CD4-positive, alpha-beta T cell treated with Interleukin-6 at 100 ng/mL for 8 hours (primary cell): Measurements from ENCODE around the gene DISC1.
"Not testable (repeated sequence)": the region's sequence is repeated elsewhere in the genome, so short reads cannot be mapped to it uniquely, and the experiment has no call there.

ENCODE experiments used
- DNase-seq: peaks from one replicate; pipeline ENCODE4 v3.0.0-alpha.2; 2020; ENCODE audit warnings: mixed read lengths, low spot score

DISC1 gene

DNA sequence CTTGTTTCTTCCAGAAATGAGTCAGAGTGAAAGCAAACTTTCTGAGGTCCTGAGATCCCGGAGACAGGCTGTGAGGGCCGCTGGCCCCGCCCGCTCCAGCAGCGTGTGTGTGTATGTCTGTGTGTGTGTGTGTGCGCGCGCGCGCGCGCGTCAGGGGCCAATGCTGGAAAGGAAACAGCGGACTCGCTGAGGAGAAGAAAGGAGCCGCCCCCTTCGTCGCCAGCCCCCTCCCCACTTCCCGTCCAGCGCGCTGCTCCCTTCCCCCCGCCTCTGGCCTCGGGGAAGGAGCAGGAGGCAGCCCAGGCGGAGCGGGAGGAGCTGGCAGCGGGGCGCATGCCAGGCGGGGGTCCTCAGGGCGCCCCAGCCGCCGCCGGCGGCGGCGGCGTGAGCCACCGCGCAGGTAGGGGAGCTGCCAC, at the start of gene DISC1:
Gene DISC1, plus strand, starts transcription at position 256 of the 416 bp plus-strand sequence. Its CDS starts 78 bp downstream, at position 334.
- DNase-seq, result peak; percentile 82

- DNase-seq, result no peak
Observed at GRCh38 chr1:231576804-231577718, 49.5 kb upstream of the DISC1 start.

GRCh38 chr1:231580874-231581273, 45.7 kb upstream of the DISC1 start:
- DNase-seq, result no peak

DNA sequence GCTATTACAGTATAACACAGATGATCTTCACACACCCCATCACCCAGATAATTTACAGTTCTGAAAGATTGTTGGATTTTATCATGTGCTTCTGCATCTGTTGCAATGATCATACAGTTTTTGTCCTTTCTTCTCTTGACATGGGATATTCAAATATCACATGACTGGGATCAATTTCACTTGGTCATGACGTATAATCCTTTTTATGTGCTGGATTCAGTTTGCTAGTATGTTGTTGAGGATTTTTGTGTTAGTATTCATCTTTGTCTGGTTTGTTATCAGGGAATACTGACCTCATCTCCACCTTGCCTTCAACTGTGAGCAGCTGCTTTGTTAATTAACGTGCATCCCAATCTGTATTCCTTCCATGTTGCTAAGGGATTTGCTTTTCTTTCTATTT, 44.7 kb upstream of the DISC1 start:
- no peak for DNase-seq

DNA sequence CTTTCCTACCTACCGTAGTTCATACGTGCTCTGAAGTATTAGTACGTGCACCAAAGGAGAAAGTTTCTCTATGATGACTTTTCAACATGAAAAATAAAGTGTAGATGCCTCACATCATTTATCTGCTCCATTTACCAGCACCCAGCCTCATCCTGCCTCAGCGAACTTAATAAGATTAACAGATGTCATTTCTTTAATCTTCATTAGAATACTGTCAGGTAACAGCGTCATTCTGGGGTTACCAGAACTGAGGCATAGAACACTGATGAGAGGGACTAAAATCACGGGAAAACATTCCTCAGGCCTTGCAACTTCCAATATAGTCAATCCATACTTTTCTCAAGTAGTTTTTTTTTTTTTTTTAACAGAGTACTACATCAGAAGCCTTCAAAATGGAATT, 43.2 kb upstream of the DISC1 start:
- no peak for DNase-seq

DNA sequence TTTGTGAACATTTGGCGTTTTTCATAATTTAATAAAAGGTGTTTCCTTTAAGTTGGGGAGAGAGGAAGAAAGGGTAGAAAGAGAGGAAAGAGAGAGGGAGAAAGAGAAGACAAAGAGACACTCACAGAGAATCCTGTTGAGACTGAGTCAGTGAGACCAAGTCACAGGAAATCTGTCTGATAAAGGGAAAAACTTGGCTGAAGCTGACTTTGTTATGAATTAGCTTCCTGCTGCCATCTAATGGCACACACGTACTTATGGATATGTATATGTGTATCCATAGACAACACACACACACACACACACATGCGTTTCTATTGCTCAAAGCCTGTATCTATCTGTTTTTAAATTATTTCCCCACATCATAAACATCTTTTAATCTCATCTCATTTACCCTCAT, 42.5 kb upstream of the DISC1 start:
- no peak for DNase-seq

DNA sequence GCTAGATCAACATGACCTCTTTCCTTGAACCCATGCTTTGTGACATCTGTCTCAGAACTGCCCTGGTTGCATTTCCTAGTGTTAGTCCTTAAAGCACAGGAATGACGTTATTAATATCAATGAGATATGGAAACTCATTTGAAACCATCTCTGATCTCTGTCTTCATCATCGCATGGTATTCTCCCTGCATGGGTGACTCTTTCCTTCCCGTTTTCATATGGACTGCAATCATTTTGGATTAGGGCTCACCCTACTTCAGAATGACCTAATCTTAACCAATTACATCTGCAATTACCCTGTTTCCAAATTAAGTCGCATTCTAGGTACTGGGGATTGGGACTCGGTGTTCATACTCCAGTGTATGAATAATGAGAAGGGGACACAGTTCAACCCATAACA, 41.7 kb upstream of the DISC1 start:
- no peak for DNase-seq

DNA sequence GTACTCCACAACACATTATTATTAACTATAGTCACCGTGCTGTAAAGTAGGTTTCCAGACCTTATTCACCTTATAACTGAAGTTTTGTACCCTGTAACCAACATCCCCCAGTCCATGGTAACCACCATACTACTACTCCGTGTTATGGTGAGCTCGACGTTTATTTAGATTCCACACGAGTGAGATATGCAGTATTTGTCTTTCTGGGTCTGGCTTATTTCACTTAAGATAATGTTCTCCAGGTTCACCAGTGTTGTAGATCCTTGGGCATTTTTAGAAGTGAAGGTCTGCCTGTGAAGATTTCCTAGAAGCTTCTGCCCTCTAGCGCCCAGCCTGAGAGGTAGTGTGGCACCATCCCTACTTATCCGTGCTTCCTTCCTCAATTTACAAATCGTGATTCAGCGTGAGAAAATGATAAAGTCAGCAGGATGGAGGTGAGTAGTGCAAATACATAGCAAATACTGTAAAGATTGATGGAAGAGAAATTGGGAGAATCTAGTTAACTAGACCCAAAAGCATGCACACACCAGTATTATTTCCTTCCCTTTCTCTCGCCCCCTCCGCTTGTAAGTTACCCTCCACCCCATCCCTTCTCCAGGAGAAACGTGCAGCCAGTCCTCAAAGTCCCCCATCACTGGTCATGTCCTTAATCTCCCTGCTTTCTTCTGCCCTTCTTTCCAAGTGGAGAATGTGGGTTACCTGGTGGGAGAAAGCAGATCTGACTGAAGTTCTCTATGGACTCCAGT, 36.0 kb upstream of the DISC1 start:
- DNase-seq, result peak; percentile 31

DNA sequence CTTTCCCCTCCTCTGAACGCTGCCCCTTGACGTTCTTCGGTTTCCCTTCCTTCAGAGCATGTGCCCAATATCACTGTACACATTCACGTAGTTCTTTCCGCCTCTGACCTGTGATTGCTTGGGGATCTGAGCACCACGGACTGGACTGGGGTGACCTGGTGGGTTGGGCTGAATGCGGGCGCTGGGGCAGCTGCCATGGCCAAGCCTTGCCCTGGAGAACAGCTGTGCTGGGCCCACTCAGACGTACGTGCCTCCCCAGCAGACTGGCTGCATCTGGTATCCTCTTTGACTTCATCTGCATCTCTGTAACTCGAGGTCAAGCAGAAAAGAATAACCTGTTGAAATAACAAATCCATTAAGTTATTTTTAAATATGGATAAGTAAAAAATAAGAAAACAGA, 35.1 kb upstream of the DISC1 start:
- no peak for DNase-seq

- no peak for DNase-seq
Observed at GRCh38 chr1:231592809-231593208, 33.8 kb upstream of the DISC1 start.

DNA sequence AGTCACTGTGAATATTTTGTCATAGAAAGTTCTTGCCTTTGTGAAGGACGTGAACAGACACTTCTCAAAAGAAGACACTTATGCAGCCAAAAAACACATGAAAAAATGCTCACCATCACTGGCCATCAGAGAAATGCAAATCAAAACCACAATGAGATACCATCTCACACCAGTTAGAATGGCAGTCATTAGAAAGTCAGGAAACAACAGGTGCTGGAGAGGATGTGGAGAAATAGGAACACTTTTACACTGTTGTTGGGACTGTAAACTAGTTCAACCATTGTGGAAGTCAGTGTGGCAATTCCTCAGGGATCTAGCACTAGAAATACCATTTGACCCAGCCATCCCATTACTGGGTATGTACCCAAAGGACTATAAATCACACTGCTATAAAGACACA, 33.3 kb upstream of the DISC1 start:
- not testable (repeated sequence) for DNase-seq

DNA sequence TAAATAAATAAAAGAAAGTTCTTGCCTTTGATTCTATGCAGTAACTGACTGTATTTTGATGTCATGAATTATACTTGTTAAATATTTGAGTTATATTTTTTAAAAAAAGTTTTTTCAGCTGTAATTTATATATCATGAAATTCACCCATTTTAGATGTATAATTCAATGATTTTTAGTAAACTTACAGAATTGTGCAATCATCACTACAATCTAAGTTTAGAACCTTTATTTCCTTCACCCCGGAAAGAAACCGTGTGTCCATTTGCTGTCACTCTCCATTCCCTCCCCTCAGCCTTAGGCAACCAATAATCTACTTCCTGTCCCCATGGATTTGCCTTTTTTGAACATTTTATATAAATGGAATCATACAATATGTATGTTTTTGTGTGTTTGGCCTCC, 32.5 kb upstream of the DISC1 start:
- DNase-seq, result no peak

DNA sequence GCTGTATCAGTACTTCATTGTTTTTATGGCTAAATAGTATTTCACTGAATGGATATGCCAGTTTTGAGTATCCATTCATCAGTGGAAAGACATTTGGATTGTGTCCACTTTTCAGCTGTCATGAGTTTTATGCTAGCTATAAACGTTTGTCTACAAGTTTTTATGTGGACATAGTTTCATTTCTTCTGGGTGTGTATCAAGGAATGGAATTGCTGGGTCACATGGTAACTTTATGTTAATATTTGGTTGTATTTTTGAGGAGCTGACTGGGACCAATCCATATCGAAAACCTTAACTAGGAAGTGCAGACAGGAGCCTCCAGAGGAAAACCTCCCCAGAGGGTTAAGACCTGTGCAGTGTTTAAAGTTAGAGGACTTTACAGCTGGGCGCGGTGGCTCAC, 31.8 kb upstream of the DISC1 start:
- DNase-seq, result no peak

GRCh38 chr1:231596337-231596791, 30.2 kb upstream of the DISC1 start:
- DNase-seq, result no peak

- no peak for DNase-seq
Observed at GRCh38 chr1:231597971-231598370, 28.6 kb upstream of the DISC1 start.

DNA sequence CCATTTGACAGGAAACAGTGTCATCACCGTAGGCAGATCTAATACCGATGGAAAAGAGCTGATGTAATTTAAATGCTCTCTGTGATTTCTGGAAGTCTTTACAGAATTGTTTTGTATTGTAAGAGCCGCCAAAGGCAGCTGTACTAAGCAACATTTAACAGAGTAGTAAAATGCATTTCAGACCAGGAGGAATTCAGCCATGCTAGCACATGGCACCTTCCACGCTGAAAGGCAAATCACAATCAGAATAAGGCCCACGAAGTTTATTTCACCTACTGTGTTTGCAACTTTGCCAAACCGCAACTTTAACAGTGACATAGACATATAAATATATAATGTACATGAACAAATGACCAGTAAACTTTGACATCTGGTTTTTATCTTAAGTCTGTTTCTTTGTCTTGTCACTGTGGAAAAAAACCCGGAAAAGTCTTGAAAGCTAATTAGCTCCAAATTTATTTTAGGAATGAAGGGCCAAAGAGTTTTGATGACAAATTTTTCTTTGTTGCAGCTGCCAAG, 26.1 kb upstream of the DISC1 start:
- no peak for DNase-seq

GRCh38 chr1:231601824-231602672, 24.5 kb upstream of the DISC1 start:
- DNase-seq, result no peak

- DNase-seq, result no peak
Observed at GRCh38 chr1:231602673-231602984, 24.0 kb upstream of the DISC1 start.

DNA sequence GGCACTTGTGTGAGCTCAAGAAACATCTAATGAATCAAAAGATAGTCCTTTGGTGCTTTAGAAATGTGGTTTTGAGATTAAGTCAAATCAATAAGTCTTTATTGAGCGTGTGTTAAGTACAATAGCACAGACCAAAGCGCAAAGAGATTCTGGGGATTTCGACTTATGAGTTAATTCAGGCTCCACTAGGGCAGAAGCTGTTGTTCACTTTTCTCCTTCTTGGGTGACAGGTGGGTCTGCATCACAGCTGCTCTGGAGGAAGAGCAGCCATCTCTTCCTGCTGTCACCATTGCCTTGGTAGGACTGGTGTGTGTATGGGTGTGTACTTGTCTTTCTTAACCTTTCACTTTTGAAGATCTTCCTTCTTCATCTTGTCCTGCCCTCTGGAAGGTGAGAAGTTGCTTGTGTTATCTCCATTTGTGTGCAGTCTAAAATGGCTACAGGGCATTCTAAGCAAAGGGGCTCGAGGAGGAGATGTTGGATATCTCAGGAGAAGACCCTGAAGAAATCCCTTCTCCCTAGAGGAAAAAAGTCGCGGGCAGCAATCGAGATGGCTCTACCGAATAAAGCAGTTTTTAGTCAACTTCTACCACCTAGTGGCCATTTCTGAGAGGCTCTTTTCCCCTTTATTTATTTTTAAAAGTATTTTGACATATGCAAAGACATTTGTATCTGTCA, 22.9 kb upstream of the DISC1 start:
- DNase-seq, result peak; percentile 65

DNA sequence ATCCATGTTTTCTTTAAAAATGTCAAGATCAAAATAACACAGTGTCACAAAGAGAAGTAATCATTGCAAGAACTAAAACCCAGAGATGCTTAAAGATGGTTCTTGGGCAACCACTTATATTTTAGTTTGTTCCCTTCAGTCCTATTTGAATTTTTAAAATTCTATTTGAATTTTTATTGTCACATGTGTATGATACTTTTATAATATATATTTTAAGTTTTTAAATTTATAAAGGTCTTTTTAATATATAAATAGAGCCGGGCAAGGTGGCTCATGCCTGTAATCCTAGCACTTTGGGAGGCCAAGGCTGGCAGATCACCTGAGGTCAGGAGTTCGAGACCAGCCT, 22.3 kb upstream of the DISC1 start:
- no peak for DNase-seq
